Stimulated activated CD4-positive, alpha-beta T cell treated with anti-CD3 and anti-CD28 coated beads, Interleukin-1b, Interleukin-23, amount 100 ng/mL, for 24 hours (primary cell): ENCODE results near the gene VWA5B1.

ENCODE experiments used
- DNase-seq, 4 experiments: peaks; one replicate each; pipeline ENCODE4 v3.0.0-alpha.2; 2020; ENCODE audit warnings: low read depth in 4 of 4, low spot score in 1 of 4

The VWA5B1 gene

GRCh38 chr1:20320704-20321103, 30.0 kb downstream of the VWA5B1 start:
- DNase-seq, result no peak

- DNase-seq, result no peak
These were observed 30.9 kb downstream of the VWA5B1 start for GRCh38 chr1:20321573-20321972.

- DNase-seq, result no peak
These were observed 31.6 kb downstream of the VWA5B1 start for GRCh38 chr1:20322081-20322824.

DNA sequence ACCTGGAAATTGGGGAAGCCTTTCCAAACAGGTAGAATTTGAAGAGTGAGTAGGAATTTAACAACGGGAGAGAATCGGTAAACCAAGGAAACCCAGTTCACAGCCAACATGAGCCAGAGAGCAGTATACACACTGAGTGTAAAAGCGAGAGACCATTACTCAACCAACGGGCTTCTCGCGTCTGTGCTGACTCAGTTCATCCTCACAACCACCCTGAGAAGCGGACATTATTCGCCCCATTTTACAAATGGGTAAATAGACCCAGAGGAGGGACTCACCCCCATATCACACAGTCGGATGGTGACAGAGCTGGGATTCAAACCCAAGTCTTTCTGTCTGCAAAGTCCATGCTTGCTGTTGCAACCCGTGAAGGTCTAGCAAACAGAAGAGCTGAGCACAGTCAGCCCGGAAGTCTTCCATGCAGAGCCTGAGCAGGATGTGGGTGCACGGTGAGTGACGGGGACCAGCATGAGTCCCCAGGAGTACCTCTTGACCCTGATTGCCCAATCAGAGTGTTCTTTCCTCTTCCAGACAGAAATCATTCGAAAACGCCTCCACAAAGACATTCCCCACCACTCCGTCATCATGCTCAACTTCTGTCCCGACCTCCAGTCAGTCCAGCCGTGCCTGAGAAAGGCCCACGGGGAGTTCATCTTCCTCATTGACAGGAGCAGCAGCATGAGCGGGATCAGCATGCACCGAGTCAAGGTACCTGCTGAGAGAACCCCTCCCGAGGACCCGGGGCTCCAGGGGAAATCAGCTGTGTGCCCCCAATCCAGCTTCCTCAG, 32.3 kb downstream of the VWA5B1 start:
- peak in 2 of 4 experiments; percentile 16 to 37 for DNase-seq

GRCh38 chr1:20323613-20323920, 32.9 kb downstream of the VWA5B1 start:
- DNase-seq, result no peak

- DNase-seq, result no peak
These were observed 34.2 kb downstream of the VWA5B1 start for GRCh38 chr1:20324704-20325406.

DNA sequence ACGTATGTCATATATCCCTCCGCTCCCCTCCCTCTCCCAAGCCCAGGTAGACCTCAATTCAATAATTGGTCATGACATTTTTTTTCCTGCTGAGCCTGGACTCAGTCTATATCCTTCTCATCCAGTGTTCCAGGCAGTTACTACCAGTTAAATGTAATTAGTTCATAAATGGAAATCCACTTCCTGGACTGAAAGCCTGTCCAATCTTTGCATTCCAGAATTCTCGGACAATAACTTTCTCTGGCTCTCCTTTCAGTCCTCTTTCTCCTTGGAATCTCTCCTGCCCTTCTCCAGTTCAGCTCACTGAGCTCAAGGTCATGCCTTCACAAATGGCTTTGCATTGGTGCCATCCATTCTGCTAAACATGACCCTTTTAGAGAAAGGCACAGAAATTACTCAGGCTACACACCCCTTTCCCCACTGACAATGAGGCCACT, 34.8 kb downstream of the VWA5B1 start:
- no peak for DNase-seq

- DNase-seq, result no peak
These were observed 35.3 kb downstream of the VWA5B1 start for GRCh38 chr1:20325844-20326420.

DNA sequence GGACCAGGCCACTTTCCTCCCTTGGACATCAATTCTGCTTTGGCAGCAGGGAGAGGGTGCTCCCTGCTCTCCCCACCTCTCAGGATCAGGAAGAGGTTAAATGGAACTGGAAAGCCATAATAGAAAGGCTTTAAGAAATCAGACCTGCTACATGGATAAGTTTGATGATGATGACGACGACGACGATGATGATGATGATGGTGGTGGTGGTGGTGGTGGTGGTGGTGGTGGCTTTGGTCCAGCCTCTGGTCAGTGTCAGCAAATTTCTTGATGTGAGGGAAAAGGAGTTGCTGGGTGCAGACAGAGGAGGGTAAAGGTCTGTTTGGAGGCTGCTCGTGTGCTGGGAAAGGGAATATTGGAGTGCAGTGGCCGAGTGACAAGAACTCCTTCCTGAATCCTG, 36.8 kb downstream of the VWA5B1 start:
- no peak for DNase-seq

DNA sequence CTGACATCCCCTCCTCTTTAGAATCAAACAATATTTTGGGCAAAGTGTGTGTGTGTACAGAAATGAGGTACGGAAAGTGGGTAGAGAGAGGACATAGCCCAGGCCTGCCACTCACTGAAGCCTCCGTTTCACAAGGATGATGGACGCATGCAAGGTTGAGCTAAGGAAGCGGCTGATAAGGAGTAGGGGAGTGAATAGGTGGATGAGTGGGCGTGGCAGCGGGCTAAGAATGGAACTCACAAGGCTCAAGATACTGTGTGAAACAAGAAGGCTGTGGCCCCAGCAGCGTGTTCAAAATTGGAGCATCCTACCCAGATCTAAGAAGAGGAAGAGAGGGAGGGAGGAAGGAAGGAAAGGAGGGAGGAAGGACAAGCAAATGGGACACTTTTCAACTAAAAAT, 37.5 kb downstream of the VWA5B1 start:
- DNase-seq, result no peak

DNA sequence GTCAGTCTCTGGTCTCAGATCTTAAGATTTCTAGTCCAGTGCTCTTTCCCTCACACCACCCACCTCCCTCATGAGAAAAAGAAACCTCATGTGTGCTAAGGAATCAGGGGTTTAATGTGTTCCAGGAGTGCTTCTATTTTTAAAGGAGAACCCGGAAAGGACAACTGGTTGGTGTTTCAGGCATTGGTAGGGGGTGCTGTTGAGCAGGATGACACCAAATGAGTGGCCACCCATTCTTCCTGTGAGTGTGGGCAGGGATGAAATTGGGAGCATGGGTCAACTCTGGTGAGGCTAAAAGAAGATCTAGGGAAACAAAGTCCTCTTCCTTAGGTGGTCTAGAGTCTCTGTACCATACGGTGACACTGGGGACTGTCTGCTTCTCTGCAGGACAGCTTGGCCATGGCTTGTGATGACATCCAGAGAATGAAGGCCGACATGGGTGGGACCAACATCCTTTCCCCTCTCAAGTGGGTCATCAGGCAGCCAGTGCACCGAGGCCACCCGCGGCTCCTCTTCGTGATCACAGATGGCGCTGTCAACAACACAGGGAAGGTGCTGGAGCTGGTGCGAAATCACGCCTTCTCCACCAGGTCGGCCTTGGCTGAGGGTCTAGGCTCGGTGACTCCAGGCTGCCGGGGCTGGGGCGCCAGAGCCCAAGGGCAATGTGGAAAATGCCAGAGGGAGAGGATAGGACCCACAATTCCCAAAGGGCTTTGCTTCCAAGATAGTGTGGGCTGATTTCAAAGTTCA, 39.3 kb downstream of the VWA5B1 start:
- DNase-seq, result no peak

DNA sequence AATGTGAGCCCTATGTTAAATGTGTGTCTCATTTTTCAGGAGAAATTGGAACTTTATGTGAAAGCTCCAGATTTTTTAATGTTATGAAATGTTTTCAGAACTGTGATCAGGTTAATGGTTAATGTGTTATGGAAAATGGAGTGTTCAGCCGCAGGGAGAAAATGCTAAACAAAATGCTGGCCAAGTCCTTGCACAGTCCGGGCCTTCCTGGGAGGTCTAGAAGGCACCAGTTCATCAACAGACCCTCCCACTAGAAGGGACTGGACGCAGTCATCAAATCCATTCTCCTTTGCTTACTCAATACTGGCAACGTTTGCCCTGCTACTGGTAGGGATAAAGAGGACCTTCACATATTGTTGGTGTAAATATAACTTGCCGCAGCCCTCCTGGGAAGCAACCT, 43.4 kb downstream of the VWA5B1 start:
- DNase-seq, result no peak

DNA sequence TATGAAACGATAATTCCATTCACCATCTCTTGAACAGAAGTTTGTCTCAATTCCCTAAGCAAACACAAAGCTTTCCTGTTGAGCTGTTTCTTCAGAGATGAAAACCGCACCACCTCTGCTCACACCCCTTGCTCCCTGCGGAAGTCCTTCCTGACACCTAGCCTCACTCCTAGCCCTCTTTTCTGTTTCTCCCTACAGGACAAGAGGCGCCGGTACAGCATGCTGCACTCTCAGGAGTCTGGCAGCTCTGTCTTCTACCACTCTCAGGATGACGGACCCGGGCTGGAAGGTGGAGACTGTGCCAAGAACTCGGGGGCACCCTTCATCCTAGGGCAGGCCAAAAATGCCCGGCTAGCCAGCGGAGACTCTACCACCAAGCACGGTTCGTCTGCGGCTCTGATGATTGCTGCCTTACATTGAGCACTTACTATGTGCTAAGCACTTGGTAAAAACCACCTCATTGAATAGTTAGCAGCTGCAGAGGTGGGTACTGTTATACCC, 45.5 kb downstream of the VWA5B1 start:
- DNase-seq, result no peak

DNA sequence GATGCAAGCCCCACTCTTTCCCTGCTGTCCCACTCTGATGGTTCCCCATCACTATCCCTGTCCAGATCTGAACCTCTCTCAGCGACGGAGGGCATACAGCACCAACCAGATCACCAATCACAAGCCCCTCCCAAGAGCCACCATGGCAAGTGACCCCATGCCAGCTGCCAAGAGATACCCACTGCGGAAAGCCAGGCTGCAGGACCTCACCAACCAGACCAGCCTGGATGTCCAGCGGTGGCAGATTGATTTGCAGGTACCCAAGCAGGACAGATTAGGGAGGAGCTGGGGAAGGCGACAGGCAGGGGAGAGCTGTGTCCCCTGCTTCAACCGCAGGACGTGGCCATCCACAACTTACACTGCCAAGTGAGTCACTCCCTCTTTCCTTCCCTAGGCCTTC, 46.9 kb downstream of the VWA5B1 start:
- no peak for DNase-seq

GRCh38 chr1:20339811-20340457, 49.3 kb downstream of the VWA5B1 start:
- DNase-seq, result no peak

- no peak for DNase-seq
These were observed 51.8 kb downstream of the VWA5B1 start for GRCh38 chr1:20342294-20343148.

DNA sequence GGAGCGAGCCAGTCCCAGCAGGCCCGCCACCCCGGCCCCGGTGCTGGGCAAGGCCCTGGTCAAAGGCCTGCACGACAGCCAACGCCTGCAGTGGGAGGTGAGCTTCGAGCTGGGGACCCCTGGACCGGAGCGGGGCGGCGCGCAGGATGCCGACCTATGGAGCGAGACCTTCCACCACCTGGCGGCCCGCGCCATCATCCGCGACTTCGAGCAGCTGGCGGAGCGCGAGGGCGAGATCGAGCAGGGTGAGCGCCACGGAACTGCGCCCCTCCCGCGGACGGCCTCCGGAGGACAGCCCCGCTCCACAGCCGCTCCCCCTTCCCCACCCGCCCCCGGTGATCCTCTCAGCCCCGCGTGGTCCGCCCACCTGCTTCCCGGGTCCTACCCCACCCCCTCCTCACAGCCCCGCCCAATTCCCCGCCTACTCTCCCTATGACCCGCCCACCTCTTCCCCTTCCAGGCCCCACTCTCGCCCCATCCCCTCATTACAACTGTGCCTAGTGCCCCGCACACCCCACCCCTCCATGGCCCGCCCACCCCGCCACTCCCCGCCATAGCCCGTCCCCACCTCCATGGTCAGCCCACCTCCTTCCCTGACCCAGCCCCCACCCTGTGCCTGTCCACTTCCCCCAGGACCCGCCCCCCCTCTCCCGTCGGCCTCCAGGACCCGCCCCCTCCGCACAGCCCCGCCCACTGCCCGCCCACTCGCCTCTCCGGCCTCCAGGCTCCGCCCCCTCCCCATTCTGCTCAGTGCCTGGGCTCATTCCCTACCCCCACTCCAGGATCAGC, 52.7 kb downstream of the VWA5B1 start:
- peak in 2 of 4 experiments; percentile 16 to 37 for DNase-seq

- no peak for DNase-seq
These were observed 53.2 kb downstream of the VWA5B1 start for GRCh38 chr1:20343938-20344302.

- no peak for DNase-seq
These were observed 54.1 kb downstream of the VWA5B1 start for GRCh38 chr1:20344738-20345137.
